ENCODE measurements around the gene DCAF17. TPM values are rescaled to one million over a fixed set of nuclear protein-coding genes. Genes with fewer than 3 reads are reported as not detected.

DCAF17 gene
- total and polyA plus RNA-seq, 5 donors = 2.9 to 12.1 (median 7.8) TPM

- intact Hi-C loops (cut with DNase I) = no loop called here
- ATAC-seq = no peak
- WGBS = 93% methylated on average over 3 of the region's 3 CpGs
Observed at GRCh38 chr2:171400395-171400794, 33.6 kb upstream of the DCAF17 start.

GRCh38 chr2:171401947-171402346 lies 32.1 kb upstream of the DCAF17 start:
- intact Hi-C loops (cut with DNase I) = no loop called here
- Histone ChIP-seq H3K4me1 (ENCODE audit: control insufficient read depth, insufficient read depth, low read length) (no peaks in the 10 kb centered on the region), H3K9me3 (ENCODE audit: control insufficient read depth, low read length) (no peaks in the 10 kb centered on the region), H3K27me3 (ENCODE audit: control insufficient read depth, insufficient read depth) (no peaks in the 10 kb centered on the region), H3K27ac (ENCODE audit: low read length) (no peak overlapping the region), H3K4me3 (ENCODE audit: low read length) (no peak overlapping the region)
- ATAC-seq (no peak), DNase-seq (no peak)
- 96% methylated on average over 1 of the region's 1 CpG for WGBS

More at GRCh38 chr2:171400395-171400794, 33.6 kb upstream of the DCAF17 start:
- H3K4me3 ChIP-seq (ENCODE audit: low read length) = no peak overlapping the region
- no peaks in the 10 kb centered on the region for H3K4me1 ChIP-seq (ENCODE audit: control insufficient read depth, insufficient read depth, low read length)
- H3K9me3 ChIP-seq (ENCODE audit: control insufficient read depth, low read length) = no peaks in the 10 kb centered on the region
- DNase-seq = no peak
- H3K27me3 ChIP-seq (ENCODE audit: control insufficient read depth, insufficient read depth) = no peaks in the 10 kb centered on the region
- H3K27ac ChIP-seq (ENCODE audit: low read length) = no peak overlapping the region

- DNase-seq (no peak), ATAC-seq (no peak)
- Histone ChIP-seq H3K4me3 (ENCODE audit: low read length) (no peak overlapping the region), H3K9me3 (ENCODE audit: control insufficient read depth, low read length) (no peaks in the 10 kb centered on the region), H3K27me3 (ENCODE audit: control insufficient read depth, insufficient read depth) (no peaks in the 10 kb centered on the region), H3K27ac (ENCODE audit: low read length) (no peak overlapping the region), H3K4me1 (ENCODE audit: control insufficient read depth, insufficient read depth, low read length) (no peaks in the 10 kb centered on the region)
- intact Hi-C loops (cut with DNase I) = no loop called here
- WGBS = 80% methylated on average over 4 of the region's 4 CpGs
Observed at GRCh38 chr2:171402906-171403580, 31.0 kb upstream of the DCAF17 start.

- Histone ChIP-seq H3K4me3 (ENCODE audit: low read length) (no peak overlapping the region), H3K27ac (ENCODE audit: low read length) (no peak overlapping the region), H3K27me3 (ENCODE audit: control insufficient read depth, insufficient read depth) (no peaks in the 10 kb centered on the region), H3K4me1 (ENCODE audit: control insufficient read depth, insufficient read depth, low read length) (no peaks in the 10 kb centered on the region), H3K9me3 (ENCODE audit: control insufficient read depth, low read length) (no peaks in the 10 kb centered on the region)
- WGBS = 81% methylated on average over 5 of the region's 5 CpGs
- DNase-seq = no peak
- intact Hi-C loops (cut with DNase I) = no loop called here
- no peak for ATAC-seq
Observed at GRCh38 chr2:171404261-171404660, 29.8 kb upstream of the DCAF17 start.

GRCh38 chr2:171404719-171405118 lies 29.3 kb upstream of the DCAF17 start:
- no peak overlapping the region for H3K27ac ChIP-seq (ENCODE audit: low read length)
- no peak for DNase-seq
- H3K27me3 ChIP-seq (ENCODE audit: control insufficient read depth, insufficient read depth) = no peaks in the 10 kb centered on the region
- ATAC-seq = no peak
- H3K9me3 ChIP-seq (ENCODE audit: control insufficient read depth, low read length) = no peaks in the 10 kb centered on the region
- no peaks in the 10 kb centered on the region for H3K4me1 ChIP-seq (ENCODE audit: control insufficient read depth, insufficient read depth, low read length)
- intact Hi-C loops (cut with DNase I) = no loop called here
- H3K4me3 ChIP-seq (ENCODE audit: low read length) = no peak overlapping the region
- WGBS = 95% methylated on average over 2 of the region's 2 CpGs

- no peak overlapping the region for H3K4me3 ChIP-seq (ENCODE audit: low read length)
- no peaks in the 10 kb centered on the region for H3K4me1 ChIP-seq (ENCODE audit: control insufficient read depth, insufficient read depth, low read length)
- intact Hi-C loops (cut with DNase I) = no loop called here
- no peaks in the 10 kb centered on the region for H3K9me3 ChIP-seq (ENCODE audit: control insufficient read depth, low read length)
- ATAC-seq (no peak), DNase-seq (no peak)
- no peak overlapping the region for H3K27ac ChIP-seq (ENCODE audit: low read length)
- no peaks in the 10 kb centered on the region for H3K27me3 ChIP-seq (ENCODE audit: control insufficient read depth, insufficient read depth)
- 93% methylated on average over 1 of the region's 1 CpG for WGBS
Observed at GRCh38 chr2:171405546-171405945, 28.5 kb upstream of the DCAF17 start.

- WGBS = 88% methylated on average over 1 of the region's 1 CpG
- intact Hi-C loops (cut with DNase I) = no loop called here
Observed at GRCh38 chr2:171406044-171406443, 28.0 kb upstream of the DCAF17 start.

GRCh38 chr2:171407030-171407675 lies 26.9 kb upstream of the DCAF17 start:
- H3K4me3 ChIP-seq (ENCODE audit: low read length) = no peak overlapping the region
- H3K4me1 ChIP-seq (ENCODE audit: control insufficient read depth, insufficient read depth, low read length) = no peaks in the 10 kb centered on the region
- H3K27ac ChIP-seq (ENCODE audit: low read length) = no peak overlapping the region
- intact Hi-C loops (cut with DNase I) = no loop called here
- no peaks in the 10 kb centered on the region for H3K27me3 ChIP-seq (ENCODE audit: control insufficient read depth, insufficient read depth)
- ATAC-seq (no peak), DNase-seq (no peak)
- H3K9me3 ChIP-seq (ENCODE audit: control insufficient read depth, low read length) = no peaks in the 10 kb centered on the region
- WGBS = 89% methylated on average over 4 of the region's 4 CpGs

More at GRCh38 chr2:171406044-171406443, 28.0 kb upstream of the DCAF17 start:
- DNase-seq = no peak
- Histone ChIP-seq H3K9me3 (ENCODE audit: control insufficient read depth, low read length) (no peaks in the 10 kb centered on the region), H3K4me1 (ENCODE audit: control insufficient read depth, insufficient read depth, low read length) (no peaks in the 10 kb centered on the region), H3K27me3 (ENCODE audit: control insufficient read depth, insufficient read depth) (no peaks in the 10 kb centered on the region), H3K27ac (ENCODE audit: low read length) (no peak overlapping the region), H3K4me3 (ENCODE audit: low read length) (no peak overlapping the region)
- ATAC-seq = no peak

GRCh38 chr2:171407676-171408044 lies 26.4 kb upstream of the DCAF17 start:
- WGBS = 93% methylated on average over 1 of the region's 1 CpG
- H3K9me3 ChIP-seq (ENCODE audit: control insufficient read depth, low read length) = no peaks in the 10 kb centered on the region
- no peak for ATAC-seq

GRCh38 chr2:171409436-171409971 lies 24.5 kb upstream of the DCAF17 start:
- Histone ChIP-seq H3K4me1 (ENCODE audit: control insufficient read depth, insufficient read depth, low read length) (no peaks in the 10 kb centered on the region), H3K4me3 (ENCODE audit: low read length) (no peak overlapping the region), H3K9me3 (ENCODE audit: control insufficient read depth, low read length) (no peaks in the 10 kb centered on the region), H3K27ac (ENCODE audit: low read length) (no peak overlapping the region), H3K27me3 (ENCODE audit: control insufficient read depth, insufficient read depth) (no peaks in the 10 kb centered on the region)
- DNase-seq (no peak), ATAC-seq (no peak)
- intact Hi-C loops (cut with DNase I) = no loop called here
- 85% methylated on average over 8 of the region's 8 CpGs for WGBS

More at GRCh38 chr2:171407676-171408044, 26.4 kb upstream of the DCAF17 start:
- no peak overlapping the region for H3K27ac ChIP-seq (ENCODE audit: low read length)
- no peak for DNase-seq
- intact Hi-C loops (cut with DNase I) = no loop called here
- H3K27me3 ChIP-seq (ENCODE audit: control insufficient read depth, insufficient read depth) = no peaks in the 10 kb centered on the region
- H3K4me3 ChIP-seq (ENCODE audit: low read length) = no peak overlapping the region
- no peaks in the 10 kb centered on the region for H3K4me1 ChIP-seq (ENCODE audit: control insufficient read depth, insufficient read depth, low read length)

- no peak overlapping the region for H3K27ac ChIP-seq (ENCODE audit: low read length)
- intact Hi-C loops (cut with DNase I) = no loop called here
- H3K4me1 ChIP-seq (ENCODE audit: control insufficient read depth, insufficient read depth, low read length) = no peaks in the 10 kb centered on the region
- H3K9me3 ChIP-seq (ENCODE audit: control insufficient read depth, low read length) = no peaks in the 10 kb centered on the region
- H3K27me3 ChIP-seq (ENCODE audit: control insufficient read depth, insufficient read depth) = no peaks in the 10 kb centered on the region
- ATAC-seq (no peak), DNase-seq (no peak)
- WGBS = 81% methylated on average over 4 of the region's 4 CpGs
- no peak overlapping the region for H3K4me3 ChIP-seq (ENCODE audit: low read length)
Observed at GRCh38 chr2:171410101-171410500, 23.9 kb upstream of the DCAF17 start.
